Measurements from ENCODE around the gene CCSER1.

DNA sequence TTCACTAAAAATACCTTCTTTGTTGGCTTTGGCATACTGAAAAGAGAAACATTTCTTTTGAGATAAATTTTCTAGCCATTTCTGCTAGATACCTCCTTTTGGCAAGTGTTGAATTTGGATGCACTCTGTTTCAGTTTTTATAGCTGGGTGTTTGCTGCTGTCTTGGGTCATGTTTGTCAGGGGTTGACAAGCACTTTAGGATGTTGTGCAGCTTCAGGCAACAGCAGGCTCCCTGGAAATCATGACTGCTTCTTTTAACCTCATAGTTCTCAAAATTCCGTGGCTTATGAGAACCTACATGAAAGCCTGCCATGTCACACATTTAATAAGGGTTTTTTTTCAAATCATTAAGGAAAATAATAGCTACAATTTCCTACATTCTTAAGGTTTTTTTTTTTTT lies 36.7 kb downstream of the CCSER1 start:
- TF ChIP-seq, protein P1, sequence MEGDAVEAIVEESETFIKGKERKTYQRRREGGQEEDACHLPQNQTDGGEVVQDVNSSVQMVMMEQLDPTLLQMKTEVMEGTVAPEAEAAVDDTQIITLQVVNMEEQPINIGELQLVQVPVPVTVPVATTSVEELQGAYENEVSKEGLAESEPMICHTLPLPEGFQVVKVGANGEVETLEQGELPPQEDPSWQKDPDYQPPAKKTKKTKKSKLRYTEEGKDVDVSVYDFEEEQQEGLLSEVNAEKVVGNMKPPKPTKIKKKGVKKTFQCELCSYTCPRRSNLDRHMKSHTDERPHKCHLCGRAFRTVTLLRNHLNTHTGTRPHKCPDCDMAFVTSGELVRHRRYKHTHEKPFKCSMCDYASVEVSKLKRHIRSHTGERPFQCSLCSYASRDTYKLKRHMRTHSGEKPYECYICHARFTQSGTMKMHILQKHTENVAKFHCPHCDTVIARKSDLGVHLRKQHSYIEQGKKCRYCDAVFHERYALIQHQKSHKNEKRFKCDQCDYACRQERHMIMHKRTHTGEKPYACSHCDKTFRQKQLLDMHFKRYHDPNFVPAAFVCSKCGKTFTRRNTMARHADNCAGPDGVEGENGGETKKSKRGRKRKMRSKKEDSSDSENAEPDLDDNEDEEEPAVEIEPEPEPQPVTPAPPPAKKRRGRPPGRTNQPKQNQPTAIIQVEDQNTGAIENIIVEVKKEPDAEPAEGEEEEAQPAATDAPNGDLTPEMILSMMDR (conservative IDR thresholded peaks at IDR 0.05 in 1 of 2, IDR thresholded peaks at IDR 0.05 in 1 of 2; ENCODE audit: extremely low read depth in 1 of 2, insufficient read depth in 1 of 2, low read depth in 1 of 2, low read length in 2 of 2) = no peak
- TF ChIP-seq EZH2 (IDR thresholded peaks at IDR 0.05; ENCODE audit: borderline replicate concordance, low read length) = no peak

All from mammary epithelial cell (primary cell).